ENCODE data around the gene CRAT.

CRAT gene

DNA sequence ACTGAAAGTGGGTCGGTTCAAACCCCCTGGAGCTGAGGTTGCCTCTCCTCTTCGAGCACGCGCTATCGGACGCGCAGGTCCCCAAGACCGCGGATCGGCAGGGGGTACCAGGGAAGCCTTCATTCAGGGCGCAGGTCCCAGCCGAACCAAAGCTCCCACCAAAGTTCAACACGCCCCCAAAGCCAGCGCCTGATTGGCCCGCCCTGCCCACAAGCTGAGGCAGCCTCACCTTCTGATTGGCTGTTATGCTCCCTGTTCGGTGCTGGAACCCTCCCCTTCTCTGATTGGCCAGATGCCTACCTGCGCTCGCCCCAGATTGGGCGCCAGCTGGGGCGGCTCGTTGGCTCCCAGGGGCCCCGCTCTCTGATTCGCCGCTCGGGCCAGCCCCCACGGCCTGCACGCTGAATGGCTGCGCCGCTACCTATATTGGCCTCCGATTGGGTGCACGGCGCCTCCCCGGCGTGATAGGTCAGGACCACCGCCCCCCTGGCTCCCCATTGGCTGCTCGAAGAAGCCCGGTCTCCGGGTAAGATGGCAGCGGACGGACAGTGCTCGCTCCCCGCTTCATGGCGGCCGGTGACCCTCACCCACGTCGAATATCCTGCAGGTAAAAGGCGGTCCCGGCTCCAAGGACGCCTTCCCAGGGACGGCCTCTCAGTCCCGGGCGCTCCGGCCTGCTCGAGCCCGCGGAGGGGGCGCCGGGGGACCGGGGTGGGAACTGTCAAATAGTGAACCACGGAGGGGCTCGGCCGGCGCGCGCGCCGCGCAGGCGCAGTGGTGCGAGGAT is 29.8 kb downstream of the CRAT start, which contains the start of gene DOLPP1:
DOLPP1 (plus strand) TSS at position 511 of the 787 bp plus-strand sequence; CDS start at position 532, 21 bp downstream.
- DNase-seq: peak; percentile 99

DNA sequence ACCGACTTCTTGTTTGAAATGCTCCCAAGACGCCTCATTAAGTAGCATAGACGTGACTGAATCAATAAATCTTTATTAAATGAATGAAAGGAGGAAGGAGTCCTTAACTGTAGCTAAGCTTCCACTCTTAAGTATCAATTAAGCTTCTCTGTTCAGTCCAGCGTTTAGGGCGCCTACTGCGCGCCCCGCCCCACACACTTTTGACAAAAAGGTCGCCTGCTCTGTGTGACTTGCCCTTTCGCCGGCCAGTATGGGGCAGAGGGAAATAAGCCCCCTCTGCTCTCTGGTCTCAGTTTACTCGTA is 30.3 kb downstream of the CRAT start:
- peak; percentile 59 for DNase-seq

DNA sequence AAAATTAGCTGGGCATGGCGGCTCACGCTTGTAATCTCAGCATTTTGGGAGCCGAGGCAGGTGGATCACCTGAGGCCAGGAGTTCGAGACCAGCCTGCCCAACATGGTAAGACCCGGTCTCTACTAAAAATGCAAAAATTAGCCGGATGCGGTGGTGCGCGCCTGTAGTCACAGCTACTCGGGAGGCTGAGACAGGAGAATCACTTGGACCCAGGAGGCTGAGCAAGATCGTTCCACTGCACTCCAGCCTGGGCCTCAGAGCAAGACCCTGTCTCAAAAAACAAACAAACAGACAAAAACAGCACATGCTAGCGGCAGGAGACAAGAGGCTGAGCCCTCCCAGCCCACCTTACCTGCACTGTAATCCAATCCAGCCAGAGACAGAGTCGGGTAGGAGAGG is 30.8 kb downstream of the CRAT start:
- no peak for DNase-seq

DNA sequence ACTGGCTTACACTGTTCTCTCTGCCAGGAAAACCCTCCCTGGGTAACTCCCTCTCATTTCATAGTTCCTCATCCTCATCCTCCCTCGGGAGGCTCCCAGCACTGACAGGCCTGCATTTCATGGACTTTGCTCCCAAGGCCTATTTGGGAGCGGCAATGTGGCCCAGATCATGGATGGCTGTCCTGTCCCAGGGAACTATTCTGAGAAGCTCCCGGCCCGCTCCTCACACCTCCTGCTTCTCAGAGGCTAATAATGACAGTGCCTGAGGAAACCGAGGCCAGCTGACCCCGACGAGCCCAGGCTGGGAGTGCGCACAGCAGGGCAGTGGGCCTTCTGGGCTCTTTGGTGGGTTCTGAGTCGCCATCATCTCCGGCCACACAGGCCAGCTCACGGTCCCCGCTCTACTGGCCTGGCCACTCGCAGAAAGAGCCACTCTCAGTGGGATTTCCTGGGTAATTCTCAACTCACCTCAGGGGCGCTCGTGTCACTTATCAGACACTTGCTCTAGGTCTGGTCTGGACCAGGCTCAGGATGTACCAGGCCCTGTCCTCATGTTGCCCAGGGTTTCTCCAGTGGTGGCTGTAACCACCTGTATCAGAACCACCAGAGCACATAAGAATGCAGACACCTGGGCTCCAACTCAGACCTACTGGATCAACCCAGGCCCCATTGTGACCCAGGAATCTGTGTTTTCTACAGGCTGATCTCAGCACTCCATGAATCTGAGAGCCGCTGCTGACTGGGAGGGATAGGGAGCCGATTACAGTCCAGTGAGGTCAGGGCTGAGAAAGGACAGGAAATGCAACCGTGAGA is 31.7 kb downstream of the CRAT start:
- no peak for DNase-seq

DNA sequence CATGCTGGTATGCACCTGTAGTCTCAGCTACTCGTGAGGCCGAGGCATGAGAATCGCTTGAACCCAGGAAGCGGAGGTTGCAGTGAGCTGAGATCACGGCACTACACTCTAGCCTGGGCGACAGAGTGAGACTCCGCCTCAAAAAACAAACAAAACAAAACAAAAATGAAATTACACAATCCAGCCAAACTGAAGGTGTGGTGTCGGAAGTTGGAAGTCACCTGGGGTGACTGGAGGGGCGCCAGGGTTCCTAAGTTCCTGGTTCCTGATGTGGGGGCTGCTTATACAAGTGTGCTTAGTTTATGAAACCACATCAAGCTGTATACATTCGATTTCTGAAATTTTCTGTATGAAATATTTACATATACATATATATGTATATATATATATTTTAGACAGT is 33.4 kb downstream of the CRAT start:
- DNase-seq: no peak

DNA sequence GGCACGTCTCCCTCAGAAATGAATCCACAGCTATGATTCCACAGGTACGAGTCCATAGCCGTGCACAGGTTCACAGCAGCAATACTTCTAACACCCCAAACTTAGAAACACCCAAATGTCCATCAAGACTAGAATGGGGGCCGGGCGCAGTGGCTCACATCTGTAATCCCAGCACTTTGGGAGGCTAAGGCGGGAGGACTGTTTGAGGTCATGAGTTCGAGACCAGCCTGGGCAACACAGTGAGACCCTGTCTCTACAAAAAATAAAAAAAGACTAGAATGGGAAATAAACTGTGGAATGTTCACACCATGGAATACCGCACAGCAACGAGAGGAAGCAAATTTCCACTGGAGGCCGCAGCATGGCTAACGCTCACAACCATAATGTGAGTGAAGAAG is 34.0 kb downstream of the CRAT start:
- no peak for DNase-seq

DNA sequence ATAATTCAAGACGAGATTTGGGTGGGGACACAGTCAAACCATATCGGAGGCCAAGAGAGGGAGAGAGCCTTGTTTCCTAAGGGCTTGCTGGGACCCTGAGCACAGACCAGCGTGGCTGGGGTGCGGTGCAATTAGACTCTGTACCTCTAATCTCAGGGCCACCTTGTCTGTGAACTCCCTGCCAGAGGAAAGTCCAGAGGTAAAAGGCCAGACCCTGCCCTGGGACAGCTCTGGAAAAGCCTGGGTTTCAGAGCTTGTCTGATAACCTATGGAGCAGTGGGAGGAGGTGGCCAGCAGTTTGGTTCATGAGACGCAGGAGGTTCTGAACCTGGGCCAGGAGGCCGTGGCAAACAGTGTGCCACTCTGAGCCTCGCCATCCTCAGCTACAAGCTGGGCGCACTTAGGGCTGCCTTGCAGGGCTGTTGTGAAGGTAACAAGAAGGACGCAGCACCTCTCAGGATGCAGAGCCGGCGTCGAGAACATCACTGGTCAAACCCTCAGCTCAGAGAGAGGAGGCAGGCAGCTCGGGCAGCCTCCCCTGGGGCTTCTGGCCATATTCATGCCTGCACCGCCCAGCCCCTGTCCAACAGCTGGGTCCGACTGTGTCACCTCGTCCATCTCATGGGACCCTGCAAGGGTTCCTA is 34.5 kb downstream of the CRAT start:
- DNase-seq: no peak

DNA sequence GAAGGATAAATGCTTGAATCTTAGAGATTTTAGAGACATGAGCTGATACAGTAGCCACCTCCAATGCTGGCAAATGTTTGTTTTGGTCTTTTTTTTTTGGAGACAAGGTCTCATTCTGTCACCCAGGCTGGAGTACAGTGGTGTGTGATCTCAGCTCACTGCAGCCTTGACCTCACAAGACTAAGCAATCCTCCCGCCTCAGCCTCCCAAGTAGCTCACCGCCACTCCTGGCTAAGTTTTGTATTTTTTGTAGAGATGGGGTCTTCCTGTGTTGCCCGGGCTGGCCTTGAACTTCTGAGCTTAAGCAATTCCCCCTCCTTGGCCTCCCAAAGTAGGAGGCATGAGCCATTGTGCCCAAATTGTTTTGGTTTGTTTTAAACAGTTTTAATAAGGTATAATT is 36.5 kb downstream of the CRAT start:
- no peak for DNase-seq

DNA sequence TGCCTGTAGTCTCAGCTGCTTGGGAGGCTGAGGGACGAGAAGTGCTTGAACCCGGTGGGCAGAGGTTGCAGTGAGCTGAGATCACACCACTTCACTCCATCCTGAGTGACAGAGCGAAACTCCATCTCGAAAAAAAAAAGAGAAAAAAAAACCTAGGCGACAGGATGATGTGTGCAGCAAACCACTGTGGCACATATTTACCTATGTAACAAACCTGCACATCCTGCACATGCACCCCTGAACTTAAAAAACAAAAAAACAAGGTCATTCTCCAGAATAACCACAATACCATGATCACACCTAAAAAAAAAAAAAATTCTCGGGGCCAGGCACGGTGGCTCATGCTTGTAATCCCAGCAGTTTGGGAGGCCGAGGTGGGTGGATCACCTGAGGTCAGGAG is 37.2 kb downstream of the CRAT start:
- DNase-seq: no peak

DNA sequence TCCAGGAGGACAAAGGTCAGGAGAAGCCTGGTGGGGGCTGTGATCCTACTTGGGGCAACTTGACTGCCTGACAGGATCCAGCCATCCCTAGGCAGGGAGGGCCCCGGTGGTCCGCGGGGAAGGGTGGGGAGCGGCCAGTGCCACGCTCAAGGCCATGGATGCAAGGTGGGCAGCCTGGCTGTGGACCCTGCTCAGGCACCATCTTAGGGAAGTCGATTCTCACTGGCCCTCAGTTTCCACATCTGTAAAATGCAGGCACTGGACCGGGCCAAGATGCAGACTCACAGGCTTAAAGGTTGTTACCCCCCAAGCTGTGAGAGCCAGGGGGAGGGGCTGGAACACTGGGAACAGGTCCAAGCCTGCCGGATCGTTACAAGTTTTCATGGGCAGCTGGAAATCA is 38.4 kb downstream of the CRAT start:
- no peak for DNase-seq

DNA sequence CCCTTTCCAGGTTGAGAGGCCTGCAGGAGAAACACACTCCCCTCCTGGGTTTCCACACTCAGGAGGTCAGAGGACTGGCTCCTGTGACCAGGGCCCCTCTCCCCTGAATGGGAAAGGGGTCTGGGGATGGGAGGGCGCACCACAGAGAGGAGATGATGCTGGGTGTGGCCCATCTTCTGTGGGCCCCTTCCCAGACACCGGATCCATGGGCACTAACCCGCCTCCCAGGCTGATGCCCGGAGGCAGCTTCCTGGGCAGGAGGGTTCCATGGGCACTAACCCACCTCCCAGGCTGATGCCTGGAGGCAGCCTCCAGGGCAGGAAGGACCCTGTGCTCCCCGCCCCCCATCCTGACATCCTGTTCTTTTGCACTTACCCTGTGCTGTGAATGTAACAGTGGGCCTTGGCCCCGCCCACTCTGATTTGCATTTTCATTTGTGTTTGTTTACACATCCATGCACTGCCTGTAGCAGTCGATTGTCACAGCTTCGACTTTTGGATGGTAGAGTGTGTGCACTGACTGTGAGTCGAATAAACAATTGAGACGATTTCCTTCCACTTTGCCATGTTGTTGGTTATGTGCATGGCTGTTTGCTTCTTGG is 39.0 kb downstream of the CRAT start:
- DNase-seq: no peak

DNA sequence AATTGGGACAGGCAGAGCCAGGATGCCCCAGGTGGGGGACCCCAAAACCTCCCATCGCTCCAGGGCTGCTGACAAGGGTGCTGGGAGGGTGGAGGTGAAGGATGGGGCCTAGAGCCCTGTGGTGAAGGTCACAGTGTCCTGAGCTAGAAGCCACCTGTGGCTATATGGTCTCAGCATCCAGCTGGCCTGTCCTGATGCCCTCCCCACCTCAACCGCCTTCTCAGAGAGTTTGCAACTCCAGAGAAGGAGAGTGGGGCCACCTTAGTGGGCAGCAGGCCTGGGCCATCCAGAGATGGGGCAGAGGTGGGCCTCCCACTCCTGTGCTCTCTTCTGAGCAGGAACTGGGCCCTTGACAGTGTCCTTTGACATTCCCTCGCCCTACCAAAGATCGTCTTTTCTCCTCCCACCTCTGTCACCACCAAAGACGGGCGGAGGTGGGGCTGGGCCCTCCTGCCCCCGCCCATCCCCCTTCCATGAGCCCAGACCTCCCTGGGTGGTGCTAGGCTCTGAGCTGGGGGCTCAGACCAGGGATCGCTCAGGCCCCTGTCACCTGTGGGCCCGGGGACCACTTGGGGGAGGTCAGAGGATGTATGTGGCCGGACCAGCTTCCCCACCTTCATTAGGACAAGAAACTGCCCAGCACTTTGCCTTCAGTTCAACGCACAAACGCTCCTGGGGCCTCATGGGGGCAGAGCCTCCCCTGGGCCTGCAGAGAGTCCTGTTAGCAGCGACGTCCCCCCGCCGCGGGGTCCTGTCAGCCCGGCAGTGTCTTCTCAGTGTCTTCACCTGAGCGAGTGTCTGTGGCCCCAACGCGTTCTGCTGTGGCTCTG is 39.7 kb downstream of the CRAT start:
- no peak for DNase-seq

DNA sequence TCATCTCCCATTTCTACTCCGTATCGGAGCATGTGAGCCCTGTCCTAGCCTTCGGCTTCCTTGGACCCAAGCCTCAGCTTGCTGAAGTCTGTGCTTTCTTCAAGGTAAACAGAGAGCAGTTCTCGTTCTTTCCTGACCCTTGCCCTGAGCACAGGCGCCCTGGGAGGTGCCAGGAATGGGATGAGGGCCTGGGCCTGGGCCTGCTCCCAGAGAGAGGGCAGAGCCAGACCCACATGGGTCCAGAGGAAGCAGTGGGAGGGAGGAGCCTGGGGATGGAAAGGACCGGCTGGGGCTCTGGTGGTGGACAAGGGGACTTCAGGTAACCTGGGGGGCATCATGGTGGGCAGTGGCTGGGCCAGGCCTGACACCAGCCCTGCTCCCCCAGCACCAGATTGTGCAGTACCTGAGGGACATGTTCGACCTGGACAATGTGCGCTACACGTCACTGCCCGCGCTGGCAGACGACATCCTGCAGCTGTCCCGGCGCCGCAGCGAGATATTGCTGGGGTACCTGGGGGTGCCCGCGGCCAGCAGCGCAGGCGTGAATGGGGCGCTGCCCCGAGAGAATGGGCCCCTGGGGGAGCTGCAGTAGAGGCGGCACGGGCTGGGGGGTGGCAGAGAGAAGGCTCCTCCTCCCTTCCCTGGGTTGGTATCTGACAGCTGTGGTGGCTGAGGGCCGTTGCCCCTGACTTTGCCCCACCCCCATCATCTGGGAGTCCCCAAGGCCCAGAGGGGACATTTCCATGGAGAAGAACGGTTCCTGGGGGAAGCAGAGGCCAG is 40.5 kb downstream of the CRAT start:
- no peak for DNase-seq

DNA sequence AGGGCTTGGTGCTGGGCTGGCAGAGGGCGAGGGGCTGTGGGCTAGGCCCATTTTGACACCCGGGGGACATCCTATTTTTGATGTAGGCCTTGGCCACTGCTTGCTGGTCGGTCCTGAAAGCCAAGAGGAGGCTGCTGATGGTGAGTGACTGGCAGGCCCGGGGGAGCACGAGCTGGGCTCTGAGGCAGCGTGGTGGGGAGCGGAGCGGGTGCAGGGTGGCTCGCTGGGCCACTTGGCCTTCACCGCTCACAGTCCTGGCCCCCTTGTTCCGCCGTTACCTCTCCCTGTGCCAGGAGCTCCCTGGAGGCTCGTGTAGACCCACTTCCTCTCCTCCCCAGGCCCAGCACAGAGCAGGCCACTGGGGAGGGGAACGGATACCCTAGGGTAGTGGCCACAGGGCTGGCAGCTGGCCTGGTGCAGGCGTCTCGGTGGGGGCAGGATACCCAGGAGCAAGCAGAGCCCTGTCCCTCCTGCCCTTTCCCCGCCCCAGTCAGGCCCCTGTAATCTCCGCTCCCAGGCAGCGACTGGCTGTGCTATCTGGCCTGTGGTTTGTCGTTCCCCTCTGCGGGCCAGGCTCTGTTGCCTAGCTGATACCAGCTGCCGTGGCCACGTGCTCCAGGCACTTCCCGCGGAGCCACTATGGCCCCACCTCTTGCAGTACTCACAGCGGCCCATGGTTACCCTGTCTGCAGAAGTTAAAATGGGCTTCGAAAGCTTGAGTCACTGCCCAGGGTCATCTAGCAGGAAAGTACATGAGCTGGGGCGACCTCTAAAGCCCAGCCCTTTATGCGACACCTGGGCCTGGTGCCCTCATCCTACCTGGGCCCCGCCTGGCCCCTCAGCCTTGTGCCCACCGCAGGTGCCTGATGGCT is 41.4 kb downstream of the CRAT start:
- DNase-seq: peak; percentile 63

DNA sequence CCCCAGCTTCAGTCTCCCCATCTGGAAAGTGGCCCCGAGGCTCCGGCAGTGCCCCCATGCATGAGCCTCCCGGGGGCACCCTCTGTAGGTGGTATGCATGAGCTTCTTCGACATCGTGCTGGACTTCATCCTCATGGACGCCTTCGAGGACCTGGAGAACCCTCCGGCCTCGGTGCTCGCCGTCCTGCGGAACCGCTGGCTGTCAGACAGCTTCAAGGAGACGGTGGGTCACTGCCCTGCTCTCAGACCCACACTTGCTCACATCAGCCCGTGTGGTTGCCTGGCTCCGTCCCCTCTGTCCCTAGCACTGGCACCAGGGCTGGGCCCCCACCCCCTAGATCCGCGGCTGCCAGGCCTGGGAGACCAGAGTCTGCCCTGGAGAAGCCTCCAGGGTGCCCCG is 42.5 kb downstream of the CRAT start:
- no peak for DNase-seq

DNA sequence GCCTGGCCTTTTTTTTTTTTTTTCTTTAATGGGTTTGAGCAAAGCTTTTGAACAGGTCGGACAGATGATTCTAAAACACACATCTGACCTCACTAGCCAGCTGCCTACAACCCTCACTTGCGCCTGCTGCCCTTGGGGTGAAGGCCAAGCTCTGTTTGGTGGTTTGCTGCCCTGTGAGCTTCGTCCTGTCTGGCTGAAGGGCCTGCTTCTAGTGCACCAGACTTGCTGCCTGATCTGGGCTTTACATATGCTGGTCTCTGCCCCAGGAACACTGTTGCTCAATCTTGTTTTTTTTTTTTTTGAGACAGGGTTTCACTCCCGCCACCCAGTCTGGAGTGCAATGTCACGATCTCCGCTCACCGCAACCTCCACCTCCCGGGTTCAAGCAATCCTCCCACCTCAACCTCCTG is 46.1 kb downstream of the CRAT start:
- no peak for DNase-seq

DNA sequence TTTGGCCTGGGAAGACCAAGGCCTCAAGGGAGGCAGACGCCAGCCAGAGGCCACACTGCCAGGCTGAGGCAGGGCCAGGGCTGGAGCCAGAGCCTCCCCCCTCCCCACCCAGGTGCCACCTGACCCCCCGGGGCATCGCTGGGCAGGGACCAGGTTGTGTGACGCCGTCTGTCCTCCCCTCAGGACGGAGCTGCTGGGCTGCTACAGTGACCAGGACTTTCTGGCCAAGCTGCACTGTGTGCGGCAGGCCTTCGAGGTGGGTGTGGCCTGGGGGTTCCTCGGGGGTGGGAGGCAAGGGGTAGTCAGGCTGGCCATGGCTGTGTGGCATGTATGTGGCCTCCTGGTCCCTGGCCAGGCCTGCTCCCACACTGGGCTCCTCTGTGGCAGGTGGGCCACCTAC is 47.5 kb downstream of the CRAT start:
- no peak for DNase-seq

DNA sequence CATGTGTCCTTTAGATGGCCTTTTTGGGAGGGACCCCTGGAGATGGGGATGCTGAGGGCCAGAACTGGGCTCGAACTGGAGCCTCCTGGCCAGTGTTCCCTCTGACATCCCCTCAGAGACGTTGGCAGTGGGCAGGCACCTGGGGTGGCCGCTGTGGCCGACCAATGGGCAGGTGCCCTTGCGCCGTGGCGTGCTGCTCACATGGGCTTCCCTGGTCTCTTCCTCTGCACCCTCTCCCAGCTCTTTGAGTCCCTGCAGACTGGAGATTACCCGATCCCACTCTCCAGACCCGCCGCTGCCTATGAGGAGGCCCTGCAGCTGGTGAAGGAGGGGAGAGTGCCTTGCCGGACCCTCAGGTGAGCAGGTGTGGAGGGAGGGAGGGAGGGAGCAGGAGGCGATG is 49.6 kb downstream of the CRAT start:
- no peak for DNase-seq

DNA sequence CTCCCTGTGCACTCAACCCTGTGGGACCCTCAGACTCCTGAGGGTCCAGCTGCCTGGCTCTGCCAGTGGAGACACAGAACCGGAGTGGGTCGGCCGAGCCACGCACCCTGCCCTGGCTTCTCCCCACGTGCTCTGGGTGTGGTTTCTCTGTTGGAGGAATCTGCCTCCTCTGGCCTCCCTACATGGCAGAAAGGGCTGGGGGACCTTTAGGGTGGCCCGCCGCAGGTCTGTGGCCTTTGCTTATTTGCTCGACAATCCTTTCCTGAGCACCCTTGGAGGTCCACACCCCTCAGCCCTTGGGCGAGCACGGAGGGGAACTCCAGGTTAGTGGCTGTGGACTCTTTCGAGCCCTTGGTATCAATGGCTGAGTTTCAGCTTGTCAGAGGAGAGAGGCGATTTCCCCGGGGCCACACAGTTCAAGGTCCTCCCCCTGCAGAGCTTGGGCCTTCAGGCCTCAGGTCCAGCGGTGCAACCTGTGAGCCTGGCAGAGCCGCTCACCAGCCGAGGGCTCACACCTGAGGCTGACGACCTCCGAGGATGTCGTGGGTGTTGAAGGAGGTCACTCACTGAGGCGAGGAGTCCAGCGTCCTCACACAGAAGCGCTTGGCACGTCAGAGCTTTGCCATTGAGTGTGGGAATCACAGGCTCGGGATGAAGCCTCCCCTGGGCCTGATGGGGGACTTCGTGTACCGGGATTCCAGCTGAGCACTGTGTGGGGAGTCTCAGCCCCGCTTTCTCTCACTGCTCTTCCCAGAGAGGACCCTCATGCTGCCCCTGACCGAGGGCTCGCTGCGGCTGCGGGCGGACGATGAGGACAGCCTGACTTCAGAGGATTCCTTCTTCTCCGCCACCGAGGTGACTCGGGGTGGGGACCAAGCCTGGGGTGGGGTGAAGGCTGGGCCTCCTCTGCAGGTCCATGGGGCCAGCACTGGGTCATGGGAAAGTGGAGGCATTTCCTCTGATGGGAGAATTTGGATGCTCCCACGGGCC is 50.5 kb downstream of the CRAT start:
- DNase-seq: no peak

Data from NCI-H82 (cell line).